ENCODE results near the gene ALK.
A peak's percentile ranks its signal among the peaks of the same experiment; 100 is the strongest.

ALK gene

GRCh38 chr2:29202819-29203495 lies 718.4 kb downstream of the ALK start:
- H3K4me3 ChIP-seq (ENCODE audit: control insufficient read depth, low read depth, low read length): no peak overlapping the region
- DNase-seq (ENCODE audit: low read depth): no peak
- TF ChIP-seq, protein P1, sequence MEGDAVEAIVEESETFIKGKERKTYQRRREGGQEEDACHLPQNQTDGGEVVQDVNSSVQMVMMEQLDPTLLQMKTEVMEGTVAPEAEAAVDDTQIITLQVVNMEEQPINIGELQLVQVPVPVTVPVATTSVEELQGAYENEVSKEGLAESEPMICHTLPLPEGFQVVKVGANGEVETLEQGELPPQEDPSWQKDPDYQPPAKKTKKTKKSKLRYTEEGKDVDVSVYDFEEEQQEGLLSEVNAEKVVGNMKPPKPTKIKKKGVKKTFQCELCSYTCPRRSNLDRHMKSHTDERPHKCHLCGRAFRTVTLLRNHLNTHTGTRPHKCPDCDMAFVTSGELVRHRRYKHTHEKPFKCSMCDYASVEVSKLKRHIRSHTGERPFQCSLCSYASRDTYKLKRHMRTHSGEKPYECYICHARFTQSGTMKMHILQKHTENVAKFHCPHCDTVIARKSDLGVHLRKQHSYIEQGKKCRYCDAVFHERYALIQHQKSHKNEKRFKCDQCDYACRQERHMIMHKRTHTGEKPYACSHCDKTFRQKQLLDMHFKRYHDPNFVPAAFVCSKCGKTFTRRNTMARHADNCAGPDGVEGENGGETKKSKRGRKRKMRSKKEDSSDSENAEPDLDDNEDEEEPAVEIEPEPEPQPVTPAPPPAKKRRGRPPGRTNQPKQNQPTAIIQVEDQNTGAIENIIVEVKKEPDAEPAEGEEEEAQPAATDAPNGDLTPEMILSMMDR (conservative IDR thresholded peaks at IDR 0.05; ENCODE audit: control insufficient read depth, insufficient read depth, low read depth, low read length): no peak

DNA sequence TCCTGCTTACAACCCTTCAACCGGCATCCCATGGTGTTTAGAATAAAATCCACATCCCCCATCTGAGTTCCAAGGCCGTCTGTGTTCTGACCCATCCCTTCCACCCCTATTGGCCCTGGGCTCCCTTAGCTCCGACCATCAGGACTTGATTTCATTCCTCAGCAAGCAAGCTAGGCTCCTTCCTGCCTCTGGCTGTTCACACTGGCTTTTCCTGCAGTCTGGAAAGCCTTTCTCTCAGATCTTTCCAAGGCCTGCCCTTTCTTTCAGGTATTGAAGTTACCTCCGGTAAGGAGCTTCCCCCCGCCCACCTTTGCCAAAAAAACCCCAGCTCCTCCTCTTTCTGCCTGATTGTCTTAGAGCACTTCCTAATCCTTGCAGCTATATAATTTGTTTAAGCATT lies 719.4 kb downstream of the ALK start:
- no peak for DNase-seq (ENCODE audit: low read depth)
- H3K4me3 ChIP-seq (ENCODE audit: control insufficient read depth, low read depth, low read length): no peak overlapping the region
- TF ChIP-seq, protein P1 (conservative IDR thresholded peaks at IDR 0.05; ENCODE audit: control insufficient read depth, insufficient read depth, low read depth, low read length): no peak

DNA sequence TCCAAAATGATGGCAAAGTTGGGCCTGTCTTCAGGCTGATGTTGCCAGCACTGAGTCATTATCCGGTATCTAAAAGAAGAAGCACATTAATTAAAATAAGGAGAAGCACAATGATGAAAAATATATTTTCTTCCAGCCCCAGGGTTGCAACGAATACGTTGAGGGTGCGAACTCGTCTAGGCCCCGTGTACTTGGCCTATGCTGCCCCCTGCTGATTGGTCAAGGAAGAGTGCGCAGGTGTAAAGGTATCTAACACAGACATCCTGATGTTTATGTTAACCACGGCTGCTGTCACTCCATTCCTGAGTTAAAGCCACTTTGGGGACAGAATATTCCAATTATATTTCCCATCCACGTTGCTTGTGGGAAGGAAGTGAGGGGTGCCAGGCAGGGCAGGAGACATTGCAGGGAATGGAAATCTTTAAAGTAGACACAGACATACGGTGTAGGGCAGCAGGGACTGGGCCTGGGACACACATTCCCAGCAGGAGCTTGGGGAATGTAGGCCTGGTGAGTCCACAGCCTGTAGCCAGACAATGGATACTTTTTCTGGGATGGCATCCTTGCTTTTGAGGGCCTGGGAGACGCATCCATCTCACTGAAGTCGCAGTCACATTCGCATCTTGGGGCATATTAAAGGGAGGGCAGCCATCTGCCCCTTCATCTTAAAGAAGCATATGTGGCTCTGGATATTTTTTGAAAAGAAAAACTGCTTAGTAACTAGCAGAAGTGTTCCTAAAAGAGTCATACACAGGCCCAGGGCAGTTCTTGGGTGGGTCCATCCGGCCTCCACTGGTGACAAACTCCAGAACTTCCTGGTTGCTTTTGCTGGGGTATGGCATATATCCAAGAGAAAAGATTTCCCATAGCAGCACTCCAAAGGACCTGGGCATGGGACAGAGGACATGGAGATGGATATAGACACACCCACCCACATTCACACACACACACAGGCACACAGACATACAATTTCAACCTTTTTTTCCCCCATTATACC lies 724.3 kb downstream of the ALK start:
- H3K4me3 ChIP-seq (ENCODE audit: control insufficient read depth, low read depth, low read length): no peak overlapping the region
- peak; percentile 61 for DNase-seq (ENCODE audit: low read depth)
- TF ChIP-seq, protein P1 (conservative IDR thresholded peaks at IDR 0.05; ENCODE audit: control insufficient read depth, insufficient read depth, low read depth, low read length): peak; percentile 88

DNA sequence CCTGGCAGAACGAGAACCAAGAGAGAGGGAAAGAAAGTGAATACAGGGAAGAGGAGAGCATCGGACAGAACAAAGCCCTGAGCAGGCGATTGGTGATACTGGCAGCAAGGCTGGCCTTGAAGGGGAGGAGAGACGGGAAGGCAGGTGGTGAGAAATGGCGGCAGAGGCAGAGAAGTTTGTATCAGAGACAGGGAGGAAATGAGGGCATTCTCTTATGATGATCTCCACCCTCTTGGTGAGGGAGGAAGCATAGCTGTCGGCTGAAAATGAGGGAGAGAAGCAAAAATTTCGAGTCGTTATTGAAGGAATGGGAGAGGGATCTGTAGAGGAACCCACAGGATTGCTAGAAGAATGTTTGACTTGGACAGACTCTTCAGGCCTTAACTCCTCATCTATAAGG lies 725.6 kb downstream of the ALK start:
- H3K4me3 ChIP-seq (ENCODE audit: control insufficient read depth, low read depth, low read length): no peak overlapping the region
- TF ChIP-seq, protein P1 (conservative IDR thresholded peaks at IDR 0.05; ENCODE audit: control insufficient read depth, insufficient read depth, low read depth, low read length): no peak
- no peak for DNase-seq (ENCODE audit: low read depth)

DNA sequence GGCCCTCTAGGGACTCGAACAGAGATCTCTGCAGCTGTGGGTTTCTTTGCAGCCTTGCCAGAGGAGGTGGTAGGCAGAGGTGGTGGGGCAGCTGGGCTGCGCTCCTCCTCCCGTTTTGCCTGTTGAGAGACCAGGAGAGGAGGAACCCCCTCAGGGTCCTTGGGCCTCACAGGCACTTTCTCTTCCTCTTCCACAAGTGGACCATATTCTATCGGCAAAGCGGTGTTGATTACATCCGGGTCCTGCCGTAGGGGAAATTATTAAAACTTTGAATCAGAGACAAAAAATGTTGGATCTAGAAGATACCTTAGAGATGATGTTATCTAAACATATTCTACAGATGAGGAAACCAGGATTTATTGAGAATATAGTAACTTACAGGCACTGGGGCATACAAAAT lies 727.7 kb downstream of the ALK start:
- DNase-seq (ENCODE audit: low read depth): no peak
- TF ChIP-seq, protein P1 (conservative IDR thresholded peaks at IDR 0.05; ENCODE audit: control insufficient read depth, insufficient read depth, low read depth, low read length): no peak
- H3K4me3 ChIP-seq (ENCODE audit: control insufficient read depth, low read depth, low read length): no peak overlapping the region

- TF ChIP-seq, protein P1 (conservative IDR thresholded peaks at IDR 0.05; ENCODE audit: control insufficient read depth, insufficient read depth, low read depth, low read length): no peak
- no peak overlapping the region for H3K4me3 ChIP-seq (ENCODE audit: control insufficient read depth, low read depth, low read length)
- DNase-seq (ENCODE audit: low read depth): no peak
Measured at GRCh38 chr2:29193111-29193510, 728.3 kb downstream of the ALK start.
